Measurements from ENCODE around the gene PARD3B. TPM values are rescaled to one million over a fixed set of nuclear protein-coding genes. Genes with fewer than 3 reads are reported as not detected.

Gene PARD3B
- total RNA-seq, 1 experiment from 2014 or later = 3.9 TPM

GRCh38 chr2:205651719-205652118, 1106.4 kb downstream of the PARD3B start:
- BruUV-seq (replicated peaks) = no TSS peak
- no peaks in the 10 kb centered on the region for H3F3A ChIP-seq (ENCODE audit: low read length, unreplicated experiment)
- H3K27ac ChIP-seq (ENCODE audit: low read length) = no peak overlapping the region
- ATAC-seq (no peak), DNase-seq (no peak)
- H3K36me3 ChIP-seq (ENCODE audit: low read depth, low read length) = no peaks in the 10 kb centered on the region
- H3K4me2 ChIP-seq (ENCODE audit: low read length) = no peak overlapping the region
- intact Hi-C loops (cut with micrococcal nuclease) = no loop called here
- TF ChIP-seq EZH2phosphoT487 (IDR thresholded peaks at IDR 0.05; ENCODE audit: borderline replicate concordance, low read length) (no peak), EZH2 (IDR thresholded peaks at IDR 0.05; ENCODE audit: low read length, unreplicated experiment) (no peak), CTCF (conservative IDR thresholded peaks at IDR 0.05; ENCODE audit: low read depth, low read length) (no peak)
- H3K4me3 ChIP-seq (ENCODE audit: low read length) = no peak overlapping the region
- H2AFZ ChIP-seq (ENCODE audit: low read length) = no peak overlapping the region
- H3K9me2 ChIP-seq (replicated peaks; ENCODE audit: low read length) = no peaks in the 10 kb centered on the region
- CTCF ChIA-PET = no interaction called here
- H3K4me1 ChIP-seq (ENCODE audit: insufficient read depth, low read length) = peaks cover 16% of the 10 kb centered on the region
- no peaks in the 10 kb centered on the region for H3K27me3 ChIP-seq (ENCODE audit: low read length)
- no peaks in the 10 kb centered on the region for H3K9me3 ChIP-seq (ENCODE audit: low read length)
- no peak overlapping the region for H3K9ac ChIP-seq (ENCODE audit: low read length)
- H3K79me2 ChIP-seq (ENCODE audit: low read length) = no peaks in the 10 kb centered on the region
- H4K20me1 ChIP-seq (ENCODE audit: low read length) = no peaks in the 10 kb centered on the region
- POLR2A ChIA-PET (ENCODE audit: unreplicated experiment) = no interaction called here

DNA sequence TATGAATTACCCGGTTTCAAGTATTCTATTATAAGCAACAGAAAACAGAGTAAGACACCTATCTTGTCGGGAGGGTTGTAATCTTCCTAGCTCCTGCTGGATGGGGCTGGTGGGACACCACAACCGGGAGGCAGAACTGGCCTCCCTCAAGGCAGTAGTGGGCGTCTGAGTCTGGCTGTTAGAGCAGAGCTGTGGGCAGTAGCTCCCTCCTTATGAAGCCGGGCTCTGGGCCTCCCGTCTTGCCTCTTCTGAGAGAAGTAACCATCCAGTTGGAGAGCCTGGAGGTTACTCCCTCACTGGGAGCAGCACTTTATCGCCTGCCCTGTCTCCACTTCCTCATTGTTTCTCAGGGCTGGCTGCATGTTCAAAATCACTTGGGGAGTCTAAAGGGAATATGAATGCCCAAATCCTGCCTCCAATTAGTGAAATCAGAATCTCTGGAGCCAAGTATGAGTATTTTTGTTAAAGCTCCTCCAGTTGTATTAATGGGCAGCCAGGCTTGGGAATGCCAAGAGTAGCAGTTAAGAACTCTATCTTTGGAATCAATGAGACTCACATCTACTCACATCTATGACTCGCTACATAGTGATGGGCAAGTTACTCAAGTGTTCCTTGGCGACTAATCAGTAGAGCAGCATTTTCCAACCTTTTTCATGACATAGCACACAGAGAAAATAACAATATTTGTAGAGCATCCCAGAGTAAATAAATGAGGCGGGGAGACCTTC, 1109.8 kb downstream of the PARD3B start:
- Histone ChIP-seq H3F3A (ENCODE audit: low read length, unreplicated experiment) (no peaks in the 10 kb centered on the region), H3K27me3 (ENCODE audit: low read length) (no peaks in the 10 kb centered on the region)
- POLR2A ChIA-PET (ENCODE audit: unreplicated experiment) = no interaction called here

More for the DNA sequence above, 1109.8 kb downstream of the PARD3B start:
- Histone ChIP-seq H3K79me2 (ENCODE audit: low read length) (no peaks in the 10 kb centered on the region), H4K20me1 (ENCODE audit: low read length) (no peaks in the 10 kb centered on the region), H3K4me3 (ENCODE audit: low read length) (no peak overlapping the region), H2AFZ (ENCODE audit: low read length) (no peak overlapping the region), H3K4me2 (ENCODE audit: low read length) (no peak overlapping the region), H3K4me1 (ENCODE audit: insufficient read depth, low read length) (peaks cover 14% of the 10 kb centered on the region), H3K9ac (ENCODE audit: low read length) (no peak overlapping the region), H3K9me3 (ENCODE audit: low read length) (no peaks in the 10 kb centered on the region), H3K9me2 (replicated peaks; ENCODE audit: low read length) (no peaks in the 10 kb centered on the region), H3K36me3 (ENCODE audit: low read depth, low read length) (no peaks in the 10 kb centered on the region), H3K27ac (ENCODE audit: low read length) (no peak overlapping the region)
- no TSS peak for BruUV-seq (replicated peaks)
- intact Hi-C loops (cut with micrococcal nuclease) = no loop called here
- peak; percentile 57 for DNase-seq
- TF ChIP-seq EZH2phosphoT487 (IDR thresholded peaks at IDR 0.05; ENCODE audit: borderline replicate concordance, low read length) = no peak
- TF ChIP-seq CTCF (conservative IDR thresholded peaks at IDR 0.05; ENCODE audit: low read depth, low read length) = no peak
- no peak for TF ChIP-seq EZH2 (IDR thresholded peaks at IDR 0.05; ENCODE audit: low read length, unreplicated experiment)
- ATAC-seq = peak; percentile 30; the same call in 1 of the 2 replicates
- CTCF ChIA-PET = no interaction called here

Data from PC-3 (cell line).